ENCODE measurements around the gene TBX4.

GRCh38 chr17:61476476-61477203 lies 24.4 kb downstream of the TBX4 start:
- TF ChIP-seq POLR2AphosphoS5 (IDR thresholded peaks at IDR 0.05; ENCODE audit: borderline replicate concordance, low read depth, low read length): no peak
- TF ChIP-seq FOXP2 (optimal IDR thresholded peaks at IDR 0.05; ENCODE audit: control extremely low read depth, extremely low read length, insufficient read depth): no peak
- TF ChIP-seq EZH2 (IDR thresholded peaks at IDR 0.05): no peak
